GM12878 (cell line): ENCODE measurements around the gene EEF2KMT. TPM values are rescaled to one million over a fixed set of nuclear protein-coding genes. Genes with fewer than 3 reads are reported as not detected.

Experiments
- BHLHE40 ChIP-seq, 2 experiments: fragments of 450-650 bp in 1 of 2; IDR thresholded peaks; 2 replicates each; pipeline ENCODE4 v1.6.1; 2011 to 2017; ENCODE audit warnings: low read depth in 2 of 2, borderline replicate concordance in 1 of 2, improper control_type of control experiment in 1 of 2, low read length in 1 of 2, mild to moderate bottlenecking in 1 of 2
- CBX3 ChIP-seq: fragments of 200-600 bp; sonication (generic); IDR thresholded peaks from 2 replicates; pipeline ENCODE4 v1.6.1; 2016; ENCODE audit warnings: low read depth, borderline replicate concordance
- CEBPB ChIP-seq, 2 experiments: fragments of 150-350 bp in 1 of 2; IDR thresholded peaks; 2 replicates each; pipeline ENCODE4 v1.6.1; 2012 to 2014; ENCODE audit warnings: low read depth in 2 of 2, low read length in 2 of 2, borderline replicate concordance in 1 of 2, inconsistent platforms in 1 of 2
- JUNB ChIP-seq: IDR thresholded peaks from 2 replicates; pipeline ENCODE4 v1.6.1; 2016; ENCODE audit warnings: antibody characterized with exemption, mild to moderate bottlenecking
- JUND ChIP-seq: IDR thresholded peaks from 2 replicates; pipeline ENCODE4 v1.6.1; 2012; ENCODE audit warnings: low read depth, mild to moderate bottlenecking, low read length, improper control_type of control experiment, moderate library complexity
- NBN ChIP-seq: fragments of 450-650 bp; IDR thresholded peaks from 2 replicates; pipeline ENCODE4 v1.6.1; 2016
- NFYB ChIP-seq: IDR thresholded peaks from 2 replicates; pipeline ENCODE4 v1.6.1; 2011; ENCODE audit warnings: low read depth, mild to moderate bottlenecking, low read length, improper control_type of control experiment, moderate library complexity; ENCODE audit not compliant: insufficient read depth
- PAX5 ChIP-seq: IDR thresholded peaks from 2 replicates; pipeline ENCODE4 v1.6.1; 2011; ENCODE audit warnings: low read depth, low read length, borderline replicate concordance
- POU2F2 ChIP-seq: IDR thresholded peaks from 3 replicates; pipeline ENCODE4 v1.6.1; 2011; ENCODE audit warnings: low read depth, mild to moderate bottlenecking, low read length, borderline replicate concordance
- RBBP5 ChIP-seq: fragments of 200-600 bp; sonication (generic); conservative IDR thresholded peaks from 2 replicates; pipeline ENCODE4 v1.6.1; 2016
- SMAD1 ChIP-seq: fragments of 450-650 bp; IDR thresholded peaks from 2 replicates; pipeline ENCODE4 v1.6.1; 2018; ENCODE audit warnings: mild to moderate bottlenecking, low read depth; ENCODE audit not compliant: partially characterized antibody
- SMARCA5 ChIP-seq: fragments of 450-650 bp; IDR thresholded peaks from 2 replicates; pipeline ENCODE4 v1.6.1; 2017; ENCODE audit warnings: mild to moderate bottlenecking
- SP1 ChIP-seq: IDR thresholded peaks from one replicate; pipeline ENCODE4 v1.6.1; 2011; ENCODE audit warnings: low read depth, low read length
- SPI1 ChIP-seq: IDR thresholded peaks from 2 replicates; pipeline ENCODE4 v1.6.1; 2011; ENCODE audit warnings: low read depth, mild to moderate bottlenecking, low read length, moderate library complexity, borderline replicate concordance; ENCODE audit not compliant: insufficient read depth
- TCF3 ChIP-seq: IDR thresholded peaks from 2 replicates; pipeline ENCODE4 v1.6.1; 2012; ENCODE audit warnings: low read depth, mild to moderate bottlenecking, low read length, borderline replicate concordance; ENCODE audit not compliant: insufficient read depth
- ZSCAN29 ChIP-seq: fragments of 450-650 bp; IDR thresholded peaks from 2 replicates; pipeline ENCODE4 v1.6.1; 2017; ENCODE audit warnings: mild to moderate bottlenecking, moderate library complexity
- polyA plus RNA-seq, 11 experiments: library from polyadenylated mRNA; depleted of rRNA in 4 of 11; unstranded in 6 of 11; stranded (reverse) in 5 of 11; fragments of >200 nt; fragmentation: Nextera tagmentation in 4 of 11; fragmentation: Illumina TruSeq in 1 of 11; extraction: Ambion mirVana in 4 of 11; extraction: Trizol in 1 of 11; gene quantifications; 1 replicate in 1 of 11; 2 replicates in 10 of 11; pipeline versions ENCODE4 v1.2.1 to v1.2.3, GENCODE V29; 2011 to 2016; ENCODE audit warnings: inconsistent platforms in 2 of 11, missing spikeins in 2 of 11, low read depth in 1 of 11
- total RNA-seq, 4 experiments: library from RNA; depleted of rRNA in 3 of 4; stranded (reverse); fragments of >200 nt in 3 of 4; fragmentation: Illumina TruSeq in 1 of 4; extraction: Trizol in 1 of 4; gene quantifications; 2 replicates each; pipeline versions ENCODE4 v1.2.1 to v1.2.3, GENCODE V29; 2013 to 2021
- TF ChIP-seq, protein P1 (sequence below): IDR thresholded peaks from 2 replicates; pipeline ENCODE4 v1.6.1; 2011; ENCODE audit warnings: mild to moderate bottlenecking, low read depth, low read length, moderate library complexity; ENCODE audit not compliant: insufficient replicate concordance
- TF ChIP-seq, protein P2 (sequence below): fragments of 450-650 bp; formaldehyde crosslinking; IDR thresholded peaks from 2 replicates; pipeline ENCODE4 v1.5.0; 2022; ENCODE audit warnings: mild to moderate bottlenecking, missing genetic modification characterization
- TF ChIP-seq, protein P3 (sequence below): fragments of 450-650 bp; IDR thresholded peaks from 2 replicates; pipeline ENCODE4 v1.6.1; 2016; ENCODE audit warnings: mild to moderate bottlenecking
- TF ChIP-seq, protein P4 (sequence below): fragments of 450-650 bp; IDR thresholded peaks from 2 replicates; pipeline ENCODE4 v1.6.1; 2017; ENCODE audit warnings: mild to moderate bottlenecking

The EEF2KMT gene
- total and polyA plus RNA-seq, 10 of the 15 experiments (the other 5 are each of a cell fraction or from before 2014, with no cell fraction given) = 3.8 to 28.1 (median 14.3) TPM

DNA sequence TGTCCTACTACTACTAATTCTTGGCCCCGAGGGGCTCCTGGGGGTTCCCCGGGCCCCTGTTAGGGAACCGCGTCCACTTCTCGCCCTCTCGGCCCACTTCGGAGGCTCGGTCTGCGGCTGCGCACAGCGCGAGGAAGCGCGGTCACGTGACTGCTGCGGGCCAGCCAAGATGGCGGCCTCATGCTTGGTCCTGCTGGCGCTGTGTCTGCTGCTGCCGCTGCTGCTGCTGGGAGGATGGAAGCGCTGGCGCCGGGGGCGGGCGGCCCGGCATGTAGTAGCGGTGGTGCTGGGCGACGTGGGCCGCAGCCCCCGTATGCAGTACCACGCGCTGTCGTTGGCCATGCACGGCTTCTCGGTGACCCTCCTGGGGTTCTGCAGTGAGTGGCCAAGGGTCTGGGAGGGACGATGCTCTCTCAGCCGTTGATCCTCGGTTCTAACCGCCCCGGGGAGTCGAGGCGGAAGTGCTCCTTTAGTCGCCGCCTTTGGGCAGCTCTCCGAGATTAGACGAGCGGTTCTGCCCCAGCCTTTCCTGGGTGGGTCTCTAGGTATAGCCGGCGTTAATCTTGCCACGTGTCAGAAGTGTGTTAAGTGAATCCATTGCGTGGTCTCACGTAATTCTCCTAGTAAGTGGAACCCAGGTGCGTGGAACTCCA, 25.8 kb downstream of the EEF2KMT start, which contains the start of gene ALG1 (continued):
- no peak for TF ChIP-seq JUND
- 0 out of 2 replicates have a peak, but pooled peaks have one; percentile 0 for TF ChIP-seq SMARCA5
- no peak for TF ChIP-seq RBBP5
- no peak for TF ChIP-seq CEBPB (IDR thresholded peaks at IDR 0.05; ENCODE audit: borderline replicate concordance in 1 of 2, low read depth in 2 of 2, low read length in 2 of 2)
- TF ChIP-seq, protein P1, sequence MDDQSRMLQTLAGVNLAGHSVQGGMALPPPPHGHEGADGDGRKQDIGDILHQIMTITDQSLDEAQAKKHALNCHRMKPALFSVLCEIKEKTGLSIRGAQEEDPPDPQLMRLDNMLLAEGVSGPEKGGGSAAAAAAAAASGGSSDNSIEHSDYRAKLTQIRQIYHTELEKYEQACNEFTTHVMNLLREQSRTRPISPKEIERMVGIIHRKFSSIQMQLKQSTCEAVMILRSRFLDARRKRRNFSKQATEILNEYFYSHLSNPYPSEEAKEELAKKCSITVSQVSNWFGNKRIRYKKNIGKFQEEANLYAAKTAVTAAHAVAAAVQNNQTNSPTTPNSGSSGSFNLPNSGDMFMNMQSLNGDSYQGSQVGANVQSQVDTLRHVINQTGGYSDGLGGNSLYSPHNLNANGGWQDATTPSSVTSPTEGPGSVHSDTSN = peak; percentile 10
- peak; percentile 29; the same call in 1 of the 2 replicates for TF ChIP-seq SPI1
- TF ChIP-seq CBX3 = no peak
- no peak for TF ChIP-seq ZSCAN29
- no peak for TF ChIP-seq NFYB
- TF ChIP-seq SP1 = no peak
- TF ChIP-seq, protein P2, sequence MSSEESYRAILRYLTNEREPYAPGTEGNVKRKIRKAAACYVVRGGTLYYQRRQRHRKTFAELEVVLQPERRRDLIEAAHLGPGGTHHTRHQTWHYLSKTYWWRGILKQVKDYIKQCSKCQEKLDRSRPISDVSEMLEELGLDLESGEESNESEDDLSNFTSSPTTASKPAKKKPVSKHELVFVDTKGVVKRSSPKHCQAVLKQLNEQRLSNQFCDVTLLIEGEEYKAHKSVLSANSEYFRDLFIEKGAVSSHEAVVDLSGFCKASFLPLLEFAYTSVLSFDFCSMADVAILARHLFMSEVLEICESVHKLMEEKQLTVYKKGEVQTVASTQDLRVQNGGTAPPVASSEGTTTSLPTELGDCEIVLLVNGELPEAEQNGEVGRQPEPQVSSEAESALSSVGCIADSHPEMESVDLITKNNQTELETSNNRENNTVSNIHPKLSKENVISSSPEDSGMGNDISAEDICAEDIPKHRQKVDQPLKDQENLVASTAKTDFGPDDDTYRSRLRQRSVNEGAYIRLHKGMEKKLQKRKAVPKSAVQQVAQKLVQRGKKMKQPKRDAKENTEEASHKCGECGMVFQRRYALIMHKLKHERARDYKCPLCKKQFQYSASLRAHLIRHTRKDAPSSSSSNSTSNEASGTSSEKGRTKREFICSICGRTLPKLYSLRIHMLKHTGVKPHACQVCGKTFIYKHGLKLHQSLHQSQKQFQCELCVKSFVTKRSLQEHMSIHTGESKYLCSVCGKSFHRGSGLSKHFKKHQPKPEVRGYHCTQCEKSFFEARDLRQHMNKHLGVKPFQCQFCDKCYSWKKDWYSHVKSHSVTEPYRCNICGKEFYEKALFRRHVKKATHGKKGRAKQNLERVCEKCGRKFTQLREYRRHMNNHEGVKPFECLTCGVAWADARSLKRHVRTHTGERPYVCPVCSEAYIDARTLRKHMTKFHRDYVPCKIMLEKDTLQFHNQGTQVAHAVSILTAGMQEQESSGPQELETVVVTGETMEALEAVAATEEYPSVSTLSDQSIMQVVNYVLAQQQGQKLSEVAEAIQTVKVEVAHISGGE (CRISPR knock-in tag) = peak; percentile 68
- TF ChIP-seq JUNB = no peak
- TF ChIP-seq SMAD1 = no peak
- TF ChIP-seq BHLHE40 (IDR thresholded peaks at IDR 0.05; ENCODE audit: borderline replicate concordance in 1 of 2, low read depth in 2 of 2, low read length in 1 of 2) = peak; percentile 94 to 99
- no peak for TF ChIP-seq PAX5
- TF ChIP-seq POU2F2 = peak; percentile 61; the same call in 1 of the 3 replicates
- 0 out of 2 replicates have a peak, but pooled peaks have one; percentile 39 for TF ChIP-seq TCF3
- no peak; the same call in 1 of the 2 replicates for TF ChIP-seq NBN
- TF ChIP-seq, protein P3, sequence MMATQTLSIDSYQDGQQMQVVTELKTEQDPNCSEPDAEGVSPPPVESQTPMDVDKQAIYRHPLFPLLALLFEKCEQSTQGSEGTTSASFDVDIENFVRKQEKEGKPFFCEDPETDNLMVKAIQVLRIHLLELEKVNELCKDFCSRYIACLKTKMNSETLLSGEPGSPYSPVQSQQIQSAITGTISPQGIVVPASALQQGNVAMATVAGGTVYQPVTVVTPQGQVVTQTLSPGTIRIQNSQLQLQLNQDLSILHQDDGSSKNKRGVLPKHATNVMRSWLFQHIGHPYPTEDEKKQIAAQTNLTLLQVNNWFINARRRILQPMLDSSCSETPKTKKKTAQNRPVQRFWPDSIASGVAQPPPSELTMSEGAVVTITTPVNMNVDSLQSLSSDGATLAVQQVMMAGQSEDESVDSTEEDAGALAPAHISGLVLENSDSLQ = no peak
- TF ChIP-seq, protein P4, sequence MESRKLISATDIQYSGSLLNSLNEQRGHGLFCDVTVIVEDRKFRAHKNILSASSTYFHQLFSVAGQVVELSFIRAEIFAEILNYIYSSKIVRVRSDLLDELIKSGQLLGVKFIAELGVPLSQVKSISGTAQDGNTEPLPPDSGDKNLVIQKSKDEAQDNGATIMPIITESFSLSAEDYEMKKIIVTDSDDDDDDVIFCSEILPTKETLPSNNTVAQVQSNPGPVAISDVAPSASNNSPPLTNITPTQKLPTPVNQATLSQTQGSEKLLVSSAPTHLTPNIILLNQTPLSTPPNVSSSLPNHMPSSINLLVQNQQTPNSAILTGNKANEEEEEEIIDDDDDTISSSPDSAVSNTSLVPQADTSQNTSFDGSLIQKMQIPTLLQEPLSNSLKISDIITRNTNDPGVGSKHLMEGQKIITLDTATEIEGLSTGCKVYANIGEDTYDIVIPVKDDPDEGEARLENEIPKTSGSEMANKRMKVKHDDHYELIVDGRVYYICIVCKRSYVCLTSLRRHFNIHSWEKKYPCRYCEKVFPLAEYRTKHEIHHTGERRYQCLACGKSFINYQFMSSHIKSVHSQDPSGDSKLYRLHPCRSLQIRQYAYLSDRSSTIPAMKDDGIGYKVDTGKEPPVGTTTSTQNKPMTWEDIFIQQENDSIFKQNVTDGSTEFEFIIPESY = no peak
